ENCODE measurements around the gene KIZ.
"Not testable (repeated sequence)": the region's sequence is repeated elsewhere in the genome, so short reads cannot be mapped to it uniquely, and the experiment has no call there.

KIZ gene

GRCh38 chr20:21229163-21229562 is 103.3 kb downstream of the KIZ start:
- DNase-seq (ENCODE audit: low read depth, low spot score) = no peak

DNA sequence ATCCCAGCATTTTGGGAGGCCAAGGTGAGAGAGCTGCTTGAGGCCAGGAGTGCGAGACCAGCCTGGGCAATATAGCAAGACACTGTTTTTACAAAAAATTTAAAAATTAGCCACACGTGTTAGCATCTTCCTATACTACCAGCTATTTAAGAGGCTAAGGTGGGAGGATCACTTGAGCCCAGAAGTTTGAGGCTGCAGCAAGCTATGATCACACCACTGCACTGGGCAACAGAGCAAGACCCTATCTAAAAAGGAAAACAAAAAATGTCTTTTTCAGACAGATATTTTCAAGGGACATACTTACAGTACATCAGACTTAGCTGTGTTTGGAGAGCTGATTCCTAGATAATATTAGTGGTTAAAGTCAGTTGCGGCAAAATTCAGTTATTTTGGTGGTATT is 104.3 kb downstream of the KIZ start:
- DNase-seq (ENCODE audit: low read depth, low spot score) = no peak

- DNase-seq (ENCODE audit: low read depth, low spot score) = no peak
Observed at GRCh38 chr20:21230686-21231085, 104.8 kb downstream of the KIZ start.

DNA sequence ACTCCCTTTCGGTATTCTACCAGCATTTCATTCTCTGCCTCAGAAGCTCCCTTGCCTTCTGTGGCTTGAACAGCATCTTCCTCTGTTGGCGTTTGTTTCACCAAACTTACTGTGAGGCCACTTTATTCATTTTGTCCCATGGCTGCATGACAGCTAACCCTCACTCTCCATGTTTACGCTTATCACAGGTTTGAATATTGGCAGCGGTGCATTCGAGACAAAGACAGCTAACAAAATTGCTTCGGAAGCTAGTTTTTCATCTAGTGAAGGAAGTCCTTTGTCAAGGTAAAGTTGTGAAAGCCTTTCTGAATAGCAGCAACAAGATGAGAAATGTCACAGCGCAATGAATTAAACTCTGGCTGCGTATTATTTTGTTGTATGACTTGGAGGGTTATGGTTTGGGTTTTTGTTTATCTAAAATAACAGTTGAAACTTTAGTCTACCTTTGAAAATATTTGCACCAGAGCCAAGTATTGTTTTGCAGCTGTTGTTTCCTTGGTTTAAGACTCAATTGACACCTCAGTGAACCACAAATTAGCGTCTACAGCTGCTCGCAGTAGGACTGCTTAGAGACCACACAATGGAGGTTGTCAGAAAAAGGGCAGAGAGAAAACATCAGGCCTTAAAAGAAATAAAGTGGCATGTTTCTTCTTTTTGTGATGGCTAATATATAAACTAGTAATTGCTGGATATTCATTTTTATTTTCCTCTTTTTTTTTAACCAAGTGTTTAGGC is 106.8 kb downstream of the KIZ start:
- DNase-seq (ENCODE audit: low read depth, low spot score) = no peak

DNA sequence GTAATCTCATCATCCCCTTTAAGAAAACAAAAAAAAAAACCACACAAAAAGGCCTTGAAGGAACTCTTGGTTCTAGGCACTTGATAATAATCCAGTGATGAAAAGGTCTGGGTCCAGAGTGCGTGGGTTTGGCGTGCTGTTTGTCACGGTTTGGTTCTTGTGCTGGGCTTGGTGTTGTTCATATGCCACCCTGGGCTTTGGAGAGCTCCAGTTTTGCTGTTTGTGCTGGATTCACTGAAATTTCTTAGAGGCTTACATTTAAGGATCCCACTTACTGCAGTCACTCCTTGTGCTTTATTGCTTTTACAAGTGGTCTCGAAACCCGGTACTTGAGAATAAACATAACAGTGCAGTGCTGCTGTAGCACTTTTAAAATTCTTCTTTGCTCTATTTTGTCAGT is 108.4 kb downstream of the KIZ start:
- no peak for DNase-seq (ENCODE audit: low read depth, low spot score)

DNA sequence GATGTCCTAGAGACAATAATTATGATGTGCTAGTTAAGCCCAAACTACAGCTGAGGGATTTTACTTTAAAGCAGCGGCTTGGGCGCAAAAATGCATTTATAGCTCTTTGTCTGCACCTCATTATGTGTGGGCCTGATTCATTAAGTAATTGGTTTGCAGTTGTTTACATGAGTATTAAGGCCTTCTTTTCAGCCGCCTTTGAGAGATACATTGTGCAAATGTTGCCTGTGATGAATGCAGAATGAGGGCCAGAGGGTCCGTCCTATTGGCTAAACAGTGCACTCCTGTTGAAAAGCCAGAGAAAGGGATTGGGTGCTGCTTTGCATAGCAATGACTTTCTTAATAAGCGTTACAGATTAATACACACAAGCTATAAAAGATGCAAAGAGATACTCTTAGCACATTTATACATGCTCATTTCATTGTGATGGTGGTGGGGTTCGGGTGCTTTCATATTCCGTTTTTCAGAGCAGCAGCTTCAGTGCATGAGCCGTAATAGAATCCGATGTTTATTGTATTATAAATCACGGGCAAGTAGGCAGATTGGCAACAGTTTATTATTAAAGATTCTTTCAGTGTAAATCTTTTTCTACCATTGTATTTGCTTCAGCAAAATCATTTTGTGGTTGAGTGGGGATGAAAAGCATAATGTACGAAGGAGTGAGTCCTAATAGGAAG is 109.1 kb downstream of the KIZ start:
- no peak for DNase-seq (ENCODE audit: low read depth, low spot score)

DNA sequence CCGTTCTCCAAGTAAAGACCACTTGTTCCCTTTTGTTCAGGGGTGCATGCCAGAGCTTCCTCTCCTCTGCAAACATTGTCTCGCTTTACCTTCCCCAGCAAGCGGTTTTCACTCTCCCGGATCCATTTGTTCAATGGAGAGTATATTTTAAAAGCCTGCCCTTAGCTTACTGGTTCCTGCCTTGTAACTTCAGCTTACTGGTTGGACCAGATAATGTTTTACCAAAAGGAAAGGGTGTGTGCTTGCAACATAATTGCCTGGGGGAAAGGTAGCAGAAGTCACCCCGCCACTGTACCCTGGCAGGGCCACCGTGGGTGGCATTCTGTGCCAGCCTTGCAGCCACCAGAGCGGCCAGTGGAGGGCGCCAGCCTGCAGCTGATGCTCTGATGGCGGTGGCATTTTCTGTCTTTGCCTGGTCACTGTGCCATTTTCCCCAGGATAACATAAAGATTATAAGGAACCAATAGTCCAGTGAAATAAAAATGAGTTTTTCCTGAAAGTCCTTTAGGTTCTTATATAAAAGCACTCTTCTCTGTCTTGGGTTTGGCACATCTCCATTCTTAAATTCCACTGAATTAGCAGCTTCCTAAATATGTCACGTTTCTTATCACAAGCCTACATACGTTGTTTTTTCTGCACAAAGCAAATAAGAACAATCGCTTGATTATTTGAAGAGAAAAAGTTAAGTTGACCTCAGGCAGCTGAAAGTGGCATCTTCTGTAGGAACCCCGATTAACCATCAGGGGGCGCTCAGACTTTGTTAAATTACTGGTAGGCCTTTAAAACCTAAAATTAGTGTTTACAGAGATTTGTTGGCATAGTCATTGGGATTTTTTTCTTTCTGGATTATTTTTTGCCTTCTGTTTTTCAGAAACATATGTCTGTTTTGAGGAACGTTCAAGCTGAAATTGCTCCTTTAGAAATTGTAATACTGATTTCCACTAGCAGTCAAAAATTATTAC is 109.9 kb downstream of the KIZ start:
- peak; percentile 44 for DNase-seq (ENCODE audit: low read depth, low spot score)

DNA sequence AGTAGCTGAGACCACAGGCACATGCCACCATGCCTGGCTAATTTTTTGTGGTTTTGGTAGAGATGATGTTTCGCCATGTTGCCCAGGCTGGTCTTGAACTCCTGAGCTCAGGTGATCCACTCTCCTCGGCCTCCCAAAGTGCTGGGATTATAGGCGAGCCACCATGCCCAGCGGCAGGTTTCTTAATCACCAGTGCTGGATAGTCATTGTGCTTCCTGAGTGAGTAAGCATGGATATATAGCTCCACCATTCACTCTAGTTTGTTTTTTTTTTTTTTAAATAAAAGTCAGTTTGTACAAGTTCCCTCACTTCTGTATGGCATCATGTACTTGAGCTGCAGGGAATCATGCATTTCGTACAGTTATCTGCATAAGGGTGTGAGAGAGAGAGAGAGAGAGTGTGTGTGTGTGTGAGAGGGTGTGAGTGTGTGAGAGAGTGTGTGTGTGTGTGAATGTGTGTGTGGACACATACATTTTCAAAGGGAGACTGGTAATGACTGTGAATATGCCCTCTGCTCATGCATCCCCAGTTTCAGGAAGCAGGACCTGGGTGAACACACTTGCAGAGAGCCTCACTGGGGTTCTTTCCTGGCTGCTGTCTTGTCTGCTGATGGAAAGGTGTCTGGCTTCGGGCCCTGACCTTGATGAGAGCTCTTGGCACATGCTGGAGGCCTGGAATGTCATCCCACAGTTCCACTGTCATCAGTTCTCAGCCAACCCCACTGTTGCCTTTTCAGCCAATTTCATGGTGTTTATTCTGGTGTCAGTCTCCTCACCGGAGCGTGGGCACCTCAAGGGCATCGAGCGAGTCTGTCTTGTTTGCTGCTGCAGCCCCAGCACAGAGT is 112.3 kb downstream of the KIZ start:
- no peak for DNase-seq (ENCODE audit: low read depth, low spot score)

DNA sequence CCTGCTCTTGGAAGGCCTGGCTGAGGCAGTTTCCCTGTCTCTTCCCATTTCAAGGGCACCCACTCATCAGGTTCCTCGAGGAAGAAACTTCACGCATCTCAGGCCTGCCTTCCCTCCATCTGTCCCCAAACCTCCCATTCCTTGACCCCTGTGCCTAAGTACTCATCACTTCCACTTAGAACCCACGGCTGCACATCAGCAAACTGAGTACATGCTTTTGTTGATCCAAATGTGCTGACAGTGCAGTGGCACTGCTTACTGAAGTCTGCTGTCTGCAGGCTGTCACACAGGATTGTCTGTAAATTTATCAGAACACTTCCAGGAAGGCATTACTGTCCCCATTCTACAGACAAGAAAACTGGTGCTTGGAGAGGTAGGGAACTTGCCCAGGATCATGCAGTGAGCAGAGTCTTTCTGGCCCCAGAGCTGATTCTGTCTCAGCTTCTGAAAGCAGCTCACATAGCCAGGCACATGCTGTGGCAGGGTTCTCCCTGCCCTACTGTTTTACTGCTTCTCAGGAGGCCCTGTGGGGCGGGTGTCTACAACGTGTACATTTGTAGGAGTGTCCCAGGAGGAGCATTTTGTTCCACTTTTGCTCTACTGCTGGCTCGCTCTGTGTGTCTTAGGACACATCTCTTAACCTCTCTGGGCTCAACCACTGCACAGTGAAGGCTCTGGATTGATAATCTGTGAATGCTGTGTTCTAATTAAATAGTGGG is 113.1 kb downstream of the KIZ start:
- DNase-seq (ENCODE audit: low read depth, low spot score) = no peak

DNA sequence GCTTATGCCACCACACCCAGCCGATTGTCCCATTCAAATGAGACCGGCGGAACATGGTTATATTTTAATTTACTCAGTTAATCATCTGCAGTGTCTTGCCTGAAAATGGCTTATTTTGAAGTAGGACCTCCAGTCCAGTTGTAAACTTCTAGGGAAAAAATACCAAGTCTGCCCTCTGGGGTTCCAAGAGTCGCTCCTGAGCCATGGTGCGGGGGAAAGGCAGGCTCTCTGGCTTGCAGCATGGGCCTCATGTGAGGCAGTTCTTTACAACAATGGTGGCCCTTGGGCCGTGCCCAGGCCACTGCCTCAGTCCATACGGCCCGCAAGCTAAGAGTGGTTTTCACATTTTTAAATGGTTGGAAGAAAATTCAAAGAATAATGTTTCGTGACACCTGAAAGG is 114.5 kb downstream of the KIZ start:
- no peak for DNase-seq (ENCODE audit: low read depth, low spot score)

GRCh38 chr20:21241406-21241805 is 115.5 kb downstream of the KIZ start:
- no peak for DNase-seq (ENCODE audit: low read depth, low spot score)

- DNase-seq (ENCODE audit: low read depth, low spot score) = no peak
Observed at GRCh38 chr20:21243811-21244210, 117.9 kb downstream of the KIZ start.

DNA sequence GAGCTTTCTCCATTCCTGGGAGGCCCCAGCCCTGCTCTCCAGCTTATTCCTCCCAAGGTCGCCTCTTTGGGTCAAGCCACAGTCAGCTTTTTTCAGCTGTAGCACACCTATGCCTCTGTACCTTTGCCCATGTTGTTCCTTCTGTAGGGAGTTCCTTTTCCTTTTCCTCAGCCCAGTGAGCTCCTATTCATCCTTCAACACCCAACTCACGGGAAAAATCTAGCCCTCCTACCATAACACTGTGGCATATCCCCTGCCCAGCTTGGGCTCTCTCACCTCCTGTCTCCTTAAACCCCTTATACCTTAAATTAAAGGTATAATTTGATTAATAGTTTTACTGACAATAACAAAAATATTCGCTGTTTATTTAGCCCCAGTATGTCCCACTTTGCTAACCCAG is 118.9 kb downstream of the KIZ start:
- DNase-seq (ENCODE audit: low read depth, low spot score) = no peak

DNA sequence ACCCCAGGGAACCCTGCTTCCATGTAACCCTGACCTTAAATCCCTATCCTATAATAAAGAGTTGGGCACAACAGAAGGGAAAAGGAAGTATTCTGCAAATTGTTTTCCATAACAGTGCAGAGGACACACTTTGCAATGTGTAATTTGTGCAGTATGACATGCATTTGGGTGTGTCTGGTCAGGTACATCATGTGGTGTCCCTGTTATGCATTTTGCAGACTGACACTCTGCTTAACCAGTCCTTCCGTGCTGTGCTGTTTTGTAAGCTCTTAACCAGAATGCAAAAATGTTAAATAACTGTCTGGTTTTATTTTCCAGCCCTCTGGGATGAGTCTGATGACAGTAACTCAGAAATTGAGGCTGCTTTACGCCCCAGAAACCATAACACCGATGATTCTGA is 120.3 kb downstream of the KIZ start:
- DNase-seq (ENCODE audit: low read depth, low spot score) = no peak

DNA sequence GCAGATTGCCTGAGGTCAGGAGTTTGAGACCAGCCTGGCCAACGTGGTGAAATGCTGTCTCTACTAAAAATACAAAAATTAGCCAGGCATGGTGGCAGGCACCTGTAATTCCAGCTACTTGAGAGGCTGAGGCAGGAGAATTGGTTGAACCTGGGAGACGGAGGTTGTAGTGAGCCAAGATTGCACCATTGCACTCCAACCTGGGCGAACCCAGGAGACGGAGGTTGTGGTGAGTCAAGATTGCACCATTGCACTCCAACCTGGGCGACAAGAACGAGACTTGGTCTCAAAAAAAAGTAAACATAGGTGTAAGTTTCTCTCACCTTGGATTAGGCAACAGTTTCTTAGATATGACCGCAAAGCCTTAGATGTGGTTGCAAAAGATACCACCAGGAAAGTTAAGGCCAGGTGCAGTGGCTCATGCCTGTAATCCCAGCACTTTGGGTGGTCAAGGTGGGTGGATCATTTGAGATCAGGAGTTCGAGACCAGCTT is 121.8 kb downstream of the KIZ start:
- DNase-seq (ENCODE audit: low read depth, low spot score) = not testable (repeated sequence)

GRCh38 chr20:21251278-21251677 is 125.4 kb downstream of the KIZ start:
- DNase-seq (ENCODE audit: low read depth, low spot score) = no peak

DNA sequence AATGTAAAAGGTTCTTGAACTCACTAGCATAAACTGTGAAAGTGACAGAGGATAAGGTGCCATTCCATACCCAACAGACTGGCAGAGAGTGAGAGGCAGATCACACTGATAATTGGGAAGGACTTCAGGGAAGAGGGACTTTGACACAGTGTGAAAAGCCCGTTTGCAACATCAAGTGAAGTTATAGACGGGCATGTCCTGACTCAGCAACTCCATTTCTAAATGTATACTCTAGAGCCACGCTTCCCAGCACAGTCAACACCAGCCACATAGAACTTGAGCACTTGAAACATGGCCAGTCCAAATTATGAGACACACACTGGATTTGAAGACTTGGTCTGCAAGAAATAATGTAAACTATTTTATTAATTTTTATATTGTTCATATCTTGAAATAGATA is 131.3 kb downstream of the KIZ start:
- no peak for DNase-seq (ENCODE audit: low read depth, low spot score)

DNA sequence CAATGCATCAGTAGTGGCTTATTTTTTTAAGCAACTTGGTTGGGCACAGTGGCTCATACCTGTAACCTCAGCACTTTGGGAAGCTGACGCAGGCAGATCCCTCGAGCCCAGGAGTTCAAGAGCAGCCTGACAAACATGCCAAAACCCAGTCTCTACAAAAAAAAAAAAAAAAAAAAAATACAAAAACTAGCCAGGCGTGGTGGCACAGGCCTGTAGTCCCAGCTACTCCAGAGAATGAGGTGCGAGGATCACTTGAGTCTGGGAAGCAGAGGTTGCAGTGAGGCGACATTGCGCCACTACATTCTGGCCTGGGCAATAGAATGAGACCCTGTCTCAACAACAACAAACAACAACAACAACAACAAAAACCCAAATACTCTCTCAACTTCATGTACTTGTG is 132.5 kb downstream of the KIZ start:
- no peak for DNase-seq (ENCODE audit: low read depth, low spot score)

GRCh38 chr20:21259346-21259745 is 133.5 kb downstream of the KIZ start:
- DNase-seq (ENCODE audit: low read depth, low spot score) = no peak

DNA sequence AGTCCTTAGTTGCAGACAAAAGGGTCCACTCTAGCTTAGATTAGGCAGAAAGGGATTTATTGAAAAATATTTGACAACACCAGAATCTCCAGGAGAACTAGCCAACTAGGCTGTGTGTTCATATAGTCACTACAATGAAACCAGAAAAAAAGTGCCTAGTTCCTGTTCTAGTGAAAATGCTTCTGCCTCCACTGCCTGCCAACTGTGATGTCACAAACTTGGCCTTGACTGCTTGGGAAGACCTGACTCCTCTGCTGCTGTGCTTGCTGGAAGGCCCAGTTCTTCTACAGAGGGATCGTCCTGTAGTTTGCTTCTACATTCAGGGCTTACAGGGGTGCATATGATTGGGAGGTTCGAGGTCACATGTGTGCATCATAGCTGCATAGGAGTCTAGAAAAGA is 136.9 kb downstream of the KIZ start:
- DNase-seq (ENCODE audit: low read depth, low spot score) = no peak
